K562 treated with DMSO at 1 percent for 24 hours (cell line): ENCODE results near the gene PRPF8. TPM values are rescaled to one million over a fixed set of nuclear protein-coding genes. Genes with fewer than 3 reads are reported as not detected.

Experiments used
- total RNA-seq: library from RNA; unstranded; fragments of 300-600 nt; gene quantifications from 2 replicates; pipeline ENCODE4 v1.2.3, GENCODE V29; 2022; ENCODE audit warnings: low read depth; ENCODE audit not compliant: insufficient read depth

The PRPF8 gene
- total RNA-seq = 123 and 133 TPM in 2 replicates

GRCh38 chr17:1684378-1685189 lies at the start of gene PRPF8:
TSS of gene PRPF8 (minus strand) at chr17:1684867. CDS start at chr17:1684571, 296 bp downstream.

GRCh38 chr17:1724351-1724868 lies 39.7 kb upstream of the PRPF8 start, which contains the start of gene WDR81:
TSS of gene WDR81 (plus strand) at chr17:1724704. CDS start at chr17:1724960, 256 bp downstream.

GRCh38 chr17:1709971-1710806 lies 25.5 kb upstream of the PRPF8 start, which contains the start of gene TLCD2:
TSS of gene TLCD2 (minus strand) at chr17:1710377. CDS start at chr17:1710242, 135 bp downstream.

GRCh38 chr17:1649844-1650501 lies 34.7 kb downstream of the PRPF8 start, which contains the start of gene RILP:
TSS of gene RILP (minus strand) at chr17:1649866. CDS start at chr17:1649804, 62 bp downstream.

GRCh38 chr17:1645207-1646171 lies 39.2 kb downstream of the PRPF8 start, which contains the start of gene SCARF1:
TSS of gene SCARF1 (minus strand) at chr17:1645732. CDS start at chr17:1645697, 35 bp downstream.

GRCh38 chr17:1627982-1628855 lies 56.4 kb downstream of the PRPF8 start, which contains the start of gene SLC43A2:
TSS of gene SLC43A2 (minus strand) at chr17:1628834. CDS start at chr17:1627874, 960 bp downstream.

Other genes with a start within 250 kb of the PRPF8 start
- 21.3 and 22.3 TPM in 2 replicates for gene CRK, start 228.6 kb downstream of the PRPF8 start, total RNA-seq
- gene MYO1C, start 192.2 kb downstream of the PRPF8 start, total RNA-seq = 37.1 and 37.2 TPM in 2 replicates
- 32.6 and 39.9 TPM in 2 replicates for gene INPP5K, start 168.3 kb downstream of the PRPF8 start, total RNA-seq
- 30.3 and 33.5 TPM in 2 replicates for gene PITPNA, start 122.1 kb downstream of the PRPF8 start, total RNA-seq
- gene SLC43A2, start 56.0 kb downstream of the PRPF8 start, total RNA-seq = 4.7 and 5.0 TPM in 2 replicates
- gene SCARF1, start 39.1 kb downstream of the PRPF8 start, total RNA-seq = 3.0 and 3.7 TPM in 2 replicates
- 46.3 and 48.7 TPM in 2 replicates for gene RILP, start 35.0 kb downstream of the PRPF8 start, total RNA-seq
- gene TLCD2, start 25.5 kb upstream of the PRPF8 start, total RNA-seq = 2.3 and 3.1 TPM in 2 replicates
- 21.8 and 22.3 TPM in 2 replicates for gene WDR81, start 39.8 kb upstream of the PRPF8 start, total RNA-seq
- not detected in 2 replicates for gene SERPINF2, start 58.0 kb upstream of the PRPF8 start, total RNA-seq
- gene SERPINF1, start 77.2 kb upstream of the PRPF8 start, total RNA-seq = 63.0 and 67.8 TPM in 2 replicates
- 7.8 and 9.6 TPM in 2 replicates for gene SMYD4, start 145.0 kb upstream of the PRPF8 start, total RNA-seq
- 46.0 and 50.0 TPM in 2 replicates for gene RPA1, start 145.1 kb upstream of the PRPF8 start, total RNA-seq